ENCODE measurements around the gene EIF4E1B.

Gene EIF4E1B

GRCh38 chr5:176670449-176670848, 40.0 kb downstream of the EIF4E1B start:
- Histone ChIP-seq H3K27ac (ENCODE audit: insufficient read depth in 1 of 2, low read depth in 1 of 2, low read length in 2 of 2, poor library complexity in 1 of 2, severe bottlenecking in 2 of 2) (no peak overlapping the region), H3K4me3 (ENCODE audit: control insufficient read depth in 1 of 7, extremely low read depth in 1 of 7, insufficient read depth in 4 of 7, low read depth in 2 of 7, low read length in 6 of 7) (no peak overlapping the region), H3K4me1 (ENCODE audit: control extremely low read depth in 1 of 4, control insufficient read depth in 4 of 4, insufficient read depth in 4 of 4, low read length in 3 of 4) (no peaks in the 10 kb centered on the region), H3K27me3 (replicated peaks in 2 of 5; ENCODE audit: control insufficient read depth in 4 of 5, insufficient read depth in 5 of 5, low read length in 4 of 5) (peaks cover 0 to 52% (median 12%) of the 10 kb centered on the region in 5 experiments), H3K9me3 (ENCODE audit: control extremely low read depth in 1 of 5, control insufficient read depth in 4 of 5, insufficient read depth in 2 of 5, low read depth in 1 of 5, low read length in 4 of 5) (peaks cover 0 to 2% (median 0%) of the 10 kb centered on the region in 5 experiments), H3K36me3 (ENCODE audit: control insufficient read depth in 4 of 4, insufficient read depth in 4 of 4, low read length in 3 of 4) (no peaks in the 10 kb centered on the region)
- 86% methylated on average over 8 of the region's 8 CpGs for WGBS (ENCODE audit: insufficient coverage)
- ChIA-PET POLR2A (no interaction called here), CTCF (interaction anchor here (0.6 to 6.7 kb wide), 2 partner anchors 11 to 132 kb away, joined by 3 to 47 read pairs; no protein-coding TSS in a partner anchor)
- no peak for DNase-seq

- peaks cover 0 to 2% (median 0%) of the 10 kb centered on the region in 5 experiments for H3K9me3 ChIP-seq (ENCODE audit: control extremely low read depth in 1 of 5, control insufficient read depth in 4 of 5, insufficient read depth in 2 of 5, low read depth in 1 of 5, low read length in 4 of 5)
- POLR2A ChIA-PET = no interaction called here
- 91% methylated on average over 3 of the region's 4 CpGs for WGBS (ENCODE audit: insufficient coverage)
- peaks cover 0 to 51% (median 12%) of the 10 kb centered on the region in 5 experiments for H3K27me3 ChIP-seq (replicated peaks in 2 of 5; ENCODE audit: control insufficient read depth in 4 of 5, insufficient read depth in 5 of 5, low read length in 4 of 5)
- CTCF ChIA-PET = interaction anchor here (6.7 kb wide), 1 partner anchor 12 kb away, joined by 47 read pairs; no protein-coding TSS in a partner anchor
- no peaks in the 10 kb centered on the region for H3K36me3 ChIP-seq (ENCODE audit: control insufficient read depth in 4 of 4, insufficient read depth in 4 of 4, low read length in 3 of 4)
- H3K4me1 ChIP-seq (ENCODE audit: control extremely low read depth in 1 of 4, control insufficient read depth in 4 of 4, insufficient read depth in 4 of 4, low read length in 3 of 4) = peaks cover 0 to 2% (median 0%) of the 10 kb centered on the region in 4 experiments
- no peak overlapping the region for H3K27ac ChIP-seq (ENCODE audit: insufficient read depth in 1 of 2, low read depth in 1 of 2, low read length in 2 of 2, poor library complexity in 1 of 2, severe bottlenecking in 2 of 2)
- DNase-seq = no peak
- H3K4me3 ChIP-seq (ENCODE audit: control insufficient read depth in 1 of 7, extremely low read depth in 1 of 7, insufficient read depth in 4 of 7, low read depth in 2 of 7, low read length in 6 of 7) = no peak overlapping the region
Observed at GRCh38 chr5:176671399-176671798, 40.9 kb downstream of the EIF4E1B start.

- no peak overlapping the region for H3K4me3 ChIP-seq (ENCODE audit: control insufficient read depth in 1 of 7, extremely low read depth in 1 of 7, insufficient read depth in 4 of 7, low read depth in 2 of 7, low read length in 6 of 7)
- no peaks in the 10 kb centered on the region for H3K36me3 ChIP-seq (ENCODE audit: control insufficient read depth in 4 of 4, insufficient read depth in 4 of 4, low read length in 3 of 4)
- peaks cover 0 to 2% (median 0%) of the 10 kb centered on the region in 5 experiments for H3K9me3 ChIP-seq (ENCODE audit: control extremely low read depth in 1 of 5, control insufficient read depth in 4 of 5, insufficient read depth in 2 of 5, low read depth in 1 of 5, low read length in 4 of 5)
- peaks cover 0 to 51% (median 14%) of the 10 kb centered on the region in 5 experiments for H3K27me3 ChIP-seq (replicated peaks in 2 of 5; ENCODE audit: control insufficient read depth in 4 of 5, insufficient read depth in 5 of 5, low read length in 4 of 5)
- ChIA-PET POLR2A (no interaction called here), CTCF (interaction anchor here (1.2 to 6.7 kb wide), 2 partner anchors 11 to 13 kb away, joined by 4 to 47 read pairs; no protein-coding TSS in a partner anchor)
- H3K27ac ChIP-seq (ENCODE audit: insufficient read depth in 1 of 2, low read depth in 1 of 2, low read length in 2 of 2, poor library complexity in 1 of 2, severe bottlenecking in 2 of 2) = no peak overlapping the region
- DNase-seq = no peak
- WGBS (ENCODE audit: insufficient coverage) = 65% methylated on average over 10 of the region's 18 CpGs
- H3K4me1 ChIP-seq (ENCODE audit: control extremely low read depth in 1 of 4, control insufficient read depth in 4 of 4, insufficient read depth in 4 of 4, low read length in 3 of 4) = peaks cover 0 to 2% (median 0%) of the 10 kb centered on the region in 4 experiments
Observed at GRCh38 chr5:176671890-176672747, 41.6 kb downstream of the EIF4E1B start.

GRCh38 chr5:176673651-176674583, 43.4 kb downstream of the EIF4E1B start:
- POLR2A ChIA-PET = no interaction called here
- Histone ChIP-seq H3K27me3 (replicated peaks in 2 of 5; ENCODE audit: control insufficient read depth in 4 of 5, insufficient read depth in 5 of 5, low read length in 4 of 5) (peaks cover 0 to 51% (median 23%) of the 10 kb centered on the region in 5 experiments), H3K4me3 (ENCODE audit: control insufficient read depth in 1 of 7, extremely low read depth in 1 of 7, insufficient read depth in 4 of 7, low read depth in 2 of 7, low read length in 6 of 7) (no peak overlapping the region), H3K9me3 (ENCODE audit: control extremely low read depth in 1 of 5, control insufficient read depth in 4 of 5, insufficient read depth in 2 of 5, low read depth in 1 of 5, low read length in 4 of 5) (no peaks in the 10 kb centered on the region), H3K4me1 (ENCODE audit: control extremely low read depth in 1 of 4, control insufficient read depth in 4 of 4, insufficient read depth in 4 of 4, low read length in 3 of 4) (peaks cover 0 to 2% (median 0%) of the 10 kb centered on the region in 4 experiments), H3K27ac (ENCODE audit: insufficient read depth in 1 of 2, low read depth in 1 of 2, low read length in 2 of 2, poor library complexity in 1 of 2, severe bottlenecking in 2 of 2) (no peak overlapping the region), H3K36me3 (ENCODE audit: control insufficient read depth in 4 of 4, insufficient read depth in 4 of 4, low read length in 3 of 4) (no peaks in the 10 kb centered on the region)
- WGBS (ENCODE audit: insufficient coverage) = 91% methylated on average over 13 of the region's 18 CpGs
- DNase-seq = no peak
- CTCF ChIA-PET = interaction anchor here (0.7 to 1.8 kb wide), 4 partner anchors 9 to 16 kb away, joined by 3 to 5 read pairs (median 4); no protein-coding TSS in a partner anchor

- no peaks in the 10 kb centered on the region for H3K36me3 ChIP-seq (ENCODE audit: control insufficient read depth in 4 of 4, insufficient read depth in 4 of 4, low read length in 3 of 4)
- ChIA-PET POLR2A (no interaction called here), CTCF (interaction anchor here (1.8 kb wide), 1 partner anchor 17 kb away, joined by 5 read pairs; no protein-coding TSS in a partner anchor)
- H3K27me3 ChIP-seq (replicated peaks in 2 of 5; ENCODE audit: control insufficient read depth in 4 of 5, insufficient read depth in 5 of 5, low read length in 4 of 5) = peaks cover 0 to 51% (median 30%) of the 10 kb centered on the region in 5 experiments
- H3K9me3 ChIP-seq (ENCODE audit: control extremely low read depth in 1 of 5, control insufficient read depth in 4 of 5, insufficient read depth in 2 of 5, low read depth in 1 of 5, low read length in 4 of 5) = peaks cover 0 to 2% (median 0%) of the 10 kb centered on the region in 5 experiments
- 95% methylated on average over 17 of the region's 17 CpGs for WGBS (ENCODE audit: insufficient coverage)
- DNase-seq = no peak
- H3K4me1 ChIP-seq (ENCODE audit: control extremely low read depth in 1 of 4, control insufficient read depth in 4 of 4, insufficient read depth in 4 of 4, low read length in 3 of 4) = peaks cover 0 to 2% (median under 1%) of the 10 kb centered on the region in 4 experiments
- no peak overlapping the region for H3K4me3 ChIP-seq (ENCODE audit: control insufficient read depth in 1 of 7, extremely low read depth in 1 of 7, insufficient read depth in 4 of 7, low read depth in 2 of 7, low read length in 6 of 7)
- no peak overlapping the region for H3K27ac ChIP-seq (ENCODE audit: insufficient read depth in 1 of 2, low read depth in 1 of 2, low read length in 2 of 2, poor library complexity in 1 of 2, severe bottlenecking in 2 of 2)
Observed at GRCh38 chr5:176674799-176675198, 44.3 kb downstream of the EIF4E1B start.

GRCh38 chr5:176675676-176676360, 45.3 kb downstream of the EIF4E1B start:
- H3K27ac ChIP-seq (ENCODE audit: insufficient read depth in 1 of 2, low read depth in 1 of 2, low read length in 2 of 2, poor library complexity in 1 of 2, severe bottlenecking in 2 of 2) = no peak overlapping the region
- 81% methylated on average over 17 of the region's 19 CpGs for WGBS (ENCODE audit: insufficient coverage)
- no peaks in the 10 kb centered on the region for H3K36me3 ChIP-seq (ENCODE audit: control insufficient read depth in 4 of 4, insufficient read depth in 4 of 4, low read length in 3 of 4)
- H3K9me3 ChIP-seq (ENCODE audit: control extremely low read depth in 1 of 5, control insufficient read depth in 4 of 5, insufficient read depth in 2 of 5, low read depth in 1 of 5, low read length in 4 of 5) = peaks cover 0 to 2% (median 0%) of the 10 kb centered on the region in 5 experiments
- POLR2A ChIA-PET = no interaction called here
- peak in 2 of 3 donors; percentile 27 to 28 for DNase-seq
- peaks cover 0 to 5% (median under 1%) of the 10 kb centered on the region in 4 experiments for H3K4me1 ChIP-seq (ENCODE audit: control extremely low read depth in 1 of 4, control insufficient read depth in 4 of 4, insufficient read depth in 4 of 4, low read length in 3 of 4)
- CTCF ChIA-PET = interaction anchor here (0.6 to 0.9 kb wide), 2 partner anchors 18 to 396 kb away, joined by 3 read pairs; no protein-coding TSS in a partner anchor
- H3K27me3 ChIP-seq (replicated peaks in 2 of 5; ENCODE audit: control insufficient read depth in 4 of 5, insufficient read depth in 5 of 5, low read length in 4 of 5) = peaks cover 0 to 52% (median 31%) of the 10 kb centered on the region in 5 experiments
- H3K4me3 ChIP-seq (ENCODE audit: control insufficient read depth in 1 of 7, extremely low read depth in 1 of 7, insufficient read depth in 4 of 7, low read depth in 2 of 7, low read length in 6 of 7) = no peak overlapping the region
